ENCODE measurements around the gene GHRHR.

GHRHR gene

GRCh38 chr7:30976381-30976780, 12.6 kb downstream of the GHRHR start:
- Histone ChIP-seq H3K4me1 (ENCODE audit: control insufficient read depth, low read depth, low read length) (no peaks in the 10 kb centered on the region), H3K18ac (ENCODE audit: low read length) (no peak overlapping the region), H3K23ac (ENCODE audit: low read length) (no peak overlapping the region), H3K36me3 (ENCODE audit: control insufficient read depth, insufficient read depth, low read length) (no peaks in the 10 kb centered on the region), H3K4me2 (ENCODE audit: low read length) (no peak overlapping the region), H4K5ac (ENCODE audit: low read length) (no peak overlapping the region), H2BK120ac (ENCODE audit: low read depth, low read length) (no peak overlapping the region), H4K8ac (ENCODE audit: low read depth, low read length) (no peak overlapping the region), H3K56ac (ENCODE audit: low read length) (no peak overlapping the region), H3K27ac (ENCODE audit: low read depth, low read length) (no peak overlapping the region), H3K79me1 (ENCODE audit: low read length) (no peaks in the 10 kb centered on the region), H3K4ac (ENCODE audit: low read depth, low read length) (no peak overlapping the region), H3K27me3 (ENCODE audit: insufficient read depth, low read length, poor library complexity) (no peaks in the 10 kb centered on the region), H2AK5ac (ENCODE audit: low read length) (no peak overlapping the region), H3K4me3 (ENCODE audit: low read length) (no peak overlapping the region), H3K9ac (ENCODE audit: low read length) (no peak overlapping the region), H2BK5ac (ENCODE audit: low read length) (no peak overlapping the region), H3K79me2 (ENCODE audit: control insufficient read depth, insufficient read depth, low read length) (no peaks in the 10 kb centered on the region), H2BK15ac (replicated peaks; ENCODE audit: low read depth) (no peak overlapping the region)
- no peak for DNase-seq
- no CpG with 5 or more reads among the region's 5 CpGs for WGBS (ENCODE audit: extremely low coverage, insufficient coverage, low lambda C conversion rate)

DNA sequence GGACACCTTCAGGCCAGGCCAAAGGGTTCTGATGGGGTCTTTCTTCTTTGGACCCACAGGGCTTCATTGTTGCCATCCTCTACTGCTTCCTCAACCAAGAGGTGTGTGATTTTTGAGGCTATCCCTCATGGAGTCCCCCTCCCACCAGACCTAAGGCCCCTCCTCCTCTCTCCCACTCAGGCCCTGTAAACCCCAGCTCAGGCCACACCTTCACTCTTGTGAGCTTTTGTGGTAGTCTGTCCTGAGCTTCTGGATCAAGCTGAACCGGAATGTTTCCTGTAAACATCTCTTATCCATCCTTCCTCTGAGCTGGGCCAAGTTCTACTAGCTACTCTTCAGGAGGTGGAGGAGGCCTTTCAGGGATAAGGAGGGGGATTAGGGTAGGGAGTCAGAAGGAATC, 13.5 kb downstream of the GHRHR start:
- no peak overlapping the region for H4K5ac ChIP-seq (ENCODE audit: low read length)
- no peaks in the 10 kb centered on the region for H3K4me1 ChIP-seq (ENCODE audit: control insufficient read depth, low read depth, low read length)
- no peaks in the 10 kb centered on the region for H3K79me1 ChIP-seq (ENCODE audit: low read length)
- DNase-seq: no peak
- WGBS (ENCODE audit: extremely low coverage, insufficient coverage, low lambda C conversion rate): no CpG with 5 or more reads among the region's 1 CpG
- no peak overlapping the region for H3K27ac ChIP-seq (ENCODE audit: low read depth, low read length)
- H3K4me2 ChIP-seq (ENCODE audit: low read length): no peak overlapping the region
- no peak overlapping the region for H3K18ac ChIP-seq (ENCODE audit: low read length)
- H3K4me3 ChIP-seq (ENCODE audit: low read length): no peak overlapping the region
- no peak overlapping the region for H2BK15ac ChIP-seq (replicated peaks; ENCODE audit: low read depth)
- no peak overlapping the region for H2BK120ac ChIP-seq (ENCODE audit: low read depth, low read length)
- no peaks in the 10 kb centered on the region for H3K27me3 ChIP-seq (ENCODE audit: insufficient read depth, low read length, poor library complexity)
- no peak overlapping the region for H2BK5ac ChIP-seq (ENCODE audit: low read length)
- H4K8ac ChIP-seq (ENCODE audit: low read depth, low read length): no peak overlapping the region
- H3K79me2 ChIP-seq (ENCODE audit: control insufficient read depth, insufficient read depth, low read length): no peaks in the 10 kb centered on the region
- no peak overlapping the region for H3K4ac ChIP-seq (ENCODE audit: low read depth, low read length)
- no peaks in the 10 kb centered on the region for H3K36me3 ChIP-seq (ENCODE audit: control insufficient read depth, insufficient read depth, low read length)
- H3K9ac ChIP-seq (ENCODE audit: low read length): no peak overlapping the region
- H3K56ac ChIP-seq (ENCODE audit: low read length): no peak overlapping the region
- no peak overlapping the region for H2AK5ac ChIP-seq (ENCODE audit: low read length)
- H3K23ac ChIP-seq (ENCODE audit: low read length): no peak overlapping the region

- Histone ChIP-seq H3K4ac (ENCODE audit: low read depth, low read length) (no peak overlapping the region), H3K27me3 (ENCODE audit: insufficient read depth, low read length, poor library complexity) (no peaks in the 10 kb centered on the region), H2AK5ac (ENCODE audit: low read length) (no peak overlapping the region), H4K5ac (ENCODE audit: low read length) (no peak overlapping the region), H2BK120ac (ENCODE audit: low read depth, low read length) (no peak overlapping the region), H2BK5ac (ENCODE audit: low read length) (no peak overlapping the region), H3K23ac (ENCODE audit: low read length) (no peak overlapping the region), H3K18ac (ENCODE audit: low read length) (no peak overlapping the region), H4K8ac (ENCODE audit: low read depth, low read length) (no peak overlapping the region), H3K79me1 (ENCODE audit: low read length) (no peaks in the 10 kb centered on the region), H3K36me3 (ENCODE audit: control insufficient read depth, insufficient read depth, low read length) (no peaks in the 10 kb centered on the region), H3K4me1 (ENCODE audit: control insufficient read depth, low read depth, low read length) (no peaks in the 10 kb centered on the region), H3K9ac (ENCODE audit: low read length) (no peak overlapping the region), H2BK15ac (replicated peaks; ENCODE audit: low read depth) (no peak overlapping the region), H3K4me3 (ENCODE audit: low read length) (no peak overlapping the region), H3K4me2 (ENCODE audit: low read length) (no peak overlapping the region), H3K27ac (ENCODE audit: low read depth, low read length) (no peak overlapping the region), H3K79me2 (ENCODE audit: control insufficient read depth, insufficient read depth, low read length) (no peaks in the 10 kb centered on the region), H3K56ac (ENCODE audit: low read length) (no peak overlapping the region)
- peak; percentile 61 for DNase-seq
- WGBS (ENCODE audit: extremely low coverage, insufficient coverage, low lambda C conversion rate): no CpG with 5 or more reads among the region's 9 CpGs
These were observed 14.3 kb downstream of the GHRHR start for GRCh38 chr7:30977896-30978564.

DNA sequence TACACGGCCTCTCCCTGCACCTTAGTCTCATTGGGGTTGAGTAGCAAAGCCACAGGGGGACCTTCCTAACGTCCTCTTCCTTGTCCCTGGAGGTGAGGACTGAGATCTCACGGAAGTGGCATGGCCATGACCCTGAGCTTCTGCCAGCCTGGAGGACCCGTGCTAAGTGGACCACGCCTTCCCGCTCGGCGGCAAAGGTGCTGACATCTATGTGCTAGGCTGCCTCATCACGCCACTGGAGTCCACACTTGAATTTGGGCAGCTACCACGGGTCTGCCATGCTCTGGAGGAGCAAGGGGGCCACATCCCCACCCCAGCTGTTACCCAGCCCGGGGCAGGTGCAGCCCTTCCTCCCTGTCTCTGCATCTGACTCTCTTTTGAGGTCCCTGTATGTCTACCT, 15.3 kb downstream of the GHRHR start:
- H3K27ac ChIP-seq (ENCODE audit: low read depth, low read length): no peak overlapping the region
- H3K4me2 ChIP-seq (ENCODE audit: low read length): no peak overlapping the region
- no peak overlapping the region for H2BK15ac ChIP-seq (replicated peaks; ENCODE audit: low read depth)
- H2BK5ac ChIP-seq (ENCODE audit: low read length): no peak overlapping the region
- no peaks in the 10 kb centered on the region for H3K36me3 ChIP-seq (ENCODE audit: control insufficient read depth, insufficient read depth, low read length)
- H4K5ac ChIP-seq (ENCODE audit: low read length): no peak overlapping the region
- H3K27me3 ChIP-seq (ENCODE audit: insufficient read depth, low read length, poor library complexity): no peaks in the 10 kb centered on the region
- H3K23ac ChIP-seq (ENCODE audit: low read length): no peak overlapping the region
- no peak overlapping the region for H3K4ac ChIP-seq (ENCODE audit: low read depth, low read length)
- no peaks in the 10 kb centered on the region for H3K79me2 ChIP-seq (ENCODE audit: control insufficient read depth, insufficient read depth, low read length)
- H3K18ac ChIP-seq (ENCODE audit: low read length): no peak overlapping the region
- DNase-seq: no peak
- H4K8ac ChIP-seq (ENCODE audit: low read depth, low read length): no peak overlapping the region
- no peak overlapping the region for H2BK120ac ChIP-seq (ENCODE audit: low read depth, low read length)
- no CpG with 5 or more reads among the region's 11 CpGs for WGBS (ENCODE audit: extremely low coverage, insufficient coverage, low lambda C conversion rate)
- H3K79me1 ChIP-seq (ENCODE audit: low read length): no peaks in the 10 kb centered on the region
- H3K56ac ChIP-seq (ENCODE audit: low read length): no peak overlapping the region
- H2AK5ac ChIP-seq (ENCODE audit: low read length): no peak overlapping the region
- no peaks in the 10 kb centered on the region for H3K4me1 ChIP-seq (ENCODE audit: control insufficient read depth, low read depth, low read length)
- H3K9ac ChIP-seq (ENCODE audit: low read length): no peak overlapping the region
- no peak overlapping the region for H3K4me3 ChIP-seq (ENCODE audit: low read length)

DNA sequence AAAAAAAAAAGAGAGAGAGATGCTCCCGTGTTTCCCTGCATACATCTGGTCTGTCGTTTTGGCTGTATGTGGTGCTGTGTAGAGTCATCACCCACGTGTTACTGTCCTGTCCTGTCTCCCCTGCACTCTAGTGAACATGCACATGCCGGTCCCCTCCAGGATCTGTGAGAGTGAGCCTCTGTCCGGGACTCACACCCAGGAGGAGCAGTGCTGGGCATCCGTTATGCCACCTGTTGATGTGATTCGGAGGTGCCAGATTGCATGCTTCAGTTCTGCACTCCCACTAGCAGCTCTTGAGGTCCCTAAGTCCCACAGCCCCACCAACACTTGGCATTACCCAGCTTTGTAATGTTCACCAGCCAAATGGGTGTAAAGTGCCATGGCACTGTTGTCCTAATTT, 16.4 kb downstream of the GHRHR start:
- Histone ChIP-seq H2BK120ac (ENCODE audit: low read depth, low read length) (no peak overlapping the region), H3K23ac (ENCODE audit: low read length) (no peak overlapping the region), H3K18ac (ENCODE audit: low read length) (no peak overlapping the region), H2AK5ac (ENCODE audit: low read length) (no peak overlapping the region), H3K4me3 (ENCODE audit: low read length) (no peak overlapping the region), H4K8ac (ENCODE audit: low read depth, low read length) (no peak overlapping the region), H3K56ac (ENCODE audit: low read length) (no peak overlapping the region), H3K36me3 (ENCODE audit: control insufficient read depth, insufficient read depth, low read length) (no peaks in the 10 kb centered on the region), H4K5ac (ENCODE audit: low read length) (no peak overlapping the region), H2BK5ac (ENCODE audit: low read length) (no peak overlapping the region), H3K27ac (ENCODE audit: low read depth, low read length) (no peak overlapping the region), H3K4me1 (ENCODE audit: control insufficient read depth, low read depth, low read length) (peaks cover 3% of the 10 kb centered on the region), H3K4ac (ENCODE audit: low read depth, low read length) (no peak overlapping the region), H3K27me3 (ENCODE audit: insufficient read depth, low read length, poor library complexity) (no peaks in the 10 kb centered on the region), H3K4me2 (ENCODE audit: low read length) (no peak overlapping the region), H3K9ac (ENCODE audit: low read length) (no peak overlapping the region), H3K79me2 (ENCODE audit: control insufficient read depth, insufficient read depth, low read length) (no peaks in the 10 kb centered on the region), H2BK15ac (replicated peaks; ENCODE audit: low read depth) (no peak overlapping the region), H3K79me1 (ENCODE audit: low read length) (no peaks in the 10 kb centered on the region)
- WGBS (ENCODE audit: extremely low coverage, insufficient coverage, low lambda C conversion rate): no CpG with 5 or more reads among the region's 7 CpGs
- no peak for DNase-seq

- H4K5ac ChIP-seq (ENCODE audit: low read length): no peak overlapping the region
- H3K18ac ChIP-seq (ENCODE audit: low read length): no peak overlapping the region
- no peak for DNase-seq
- no peaks in the 10 kb centered on the region for H3K36me3 ChIP-seq (ENCODE audit: control insufficient read depth, insufficient read depth, low read length)
- no peak overlapping the region for H2AK5ac ChIP-seq (ENCODE audit: low read length)
- no peak overlapping the region for H2BK120ac ChIP-seq (ENCODE audit: low read depth, low read length)
- H3K79me1 ChIP-seq (ENCODE audit: low read length): no peaks in the 10 kb centered on the region
- no peaks in the 10 kb centered on the region for H3K79me2 ChIP-seq (ENCODE audit: control insufficient read depth, insufficient read depth, low read length)
- H3K4me3 ChIP-seq (ENCODE audit: low read length): no peak overlapping the region
- H4K8ac ChIP-seq (ENCODE audit: low read depth, low read length): no peak overlapping the region
- H3K4ac ChIP-seq (ENCODE audit: low read depth, low read length): no peak overlapping the region
- no peak overlapping the region for H3K56ac ChIP-seq (ENCODE audit: low read length)
- H3K27me3 ChIP-seq (ENCODE audit: insufficient read depth, low read length, poor library complexity): no peaks in the 10 kb centered on the region
- H3K4me2 ChIP-seq (ENCODE audit: low read length): no peak overlapping the region
- no CpG with 5 or more reads among the region's 5 CpGs for WGBS (ENCODE audit: extremely low coverage, insufficient coverage, low lambda C conversion rate)
- no peak overlapping the region for H3K27ac ChIP-seq (ENCODE audit: low read depth, low read length)
- no peak overlapping the region for H2BK5ac ChIP-seq (ENCODE audit: low read length)
- no peak overlapping the region for H2BK15ac ChIP-seq (replicated peaks; ENCODE audit: low read depth)
- H3K4me1 ChIP-seq (ENCODE audit: control insufficient read depth, low read depth, low read length): peaks cover 3% of the 10 kb centered on the region
- no peak overlapping the region for H3K9ac ChIP-seq (ENCODE audit: low read length)
- peak overlapping the region; percentile 51 for H3K23ac ChIP-seq (ENCODE audit: low read length)
These were observed 17.0 kb downstream of the GHRHR start for GRCh38 chr7:30980751-30981150.

Measured in mesendoderm (in vitro differentiated cells).